Activated CD4-positive, CD25-positive, alpha-beta regulatory T cell treated with anti-CD3 and anti-CD28 coated beads, Interleukin-2, amount 50 U/mL, for 72 hours (primary cell): ENCODE measurements around the gene SOAT1.
A peak's percentile ranks its signal among the peaks of the same experiment; 100 is the strongest.
"Not testable (repeated sequence)": the region's sequence is repeated elsewhere in the genome, so short reads cannot be mapped to it uniquely, and the experiment has no call there.

Experiments
- DNase-seq: peaks from one replicate; pipeline ENCODE4 v3.0.0; 2021

Gene SOAT1

DNA sequence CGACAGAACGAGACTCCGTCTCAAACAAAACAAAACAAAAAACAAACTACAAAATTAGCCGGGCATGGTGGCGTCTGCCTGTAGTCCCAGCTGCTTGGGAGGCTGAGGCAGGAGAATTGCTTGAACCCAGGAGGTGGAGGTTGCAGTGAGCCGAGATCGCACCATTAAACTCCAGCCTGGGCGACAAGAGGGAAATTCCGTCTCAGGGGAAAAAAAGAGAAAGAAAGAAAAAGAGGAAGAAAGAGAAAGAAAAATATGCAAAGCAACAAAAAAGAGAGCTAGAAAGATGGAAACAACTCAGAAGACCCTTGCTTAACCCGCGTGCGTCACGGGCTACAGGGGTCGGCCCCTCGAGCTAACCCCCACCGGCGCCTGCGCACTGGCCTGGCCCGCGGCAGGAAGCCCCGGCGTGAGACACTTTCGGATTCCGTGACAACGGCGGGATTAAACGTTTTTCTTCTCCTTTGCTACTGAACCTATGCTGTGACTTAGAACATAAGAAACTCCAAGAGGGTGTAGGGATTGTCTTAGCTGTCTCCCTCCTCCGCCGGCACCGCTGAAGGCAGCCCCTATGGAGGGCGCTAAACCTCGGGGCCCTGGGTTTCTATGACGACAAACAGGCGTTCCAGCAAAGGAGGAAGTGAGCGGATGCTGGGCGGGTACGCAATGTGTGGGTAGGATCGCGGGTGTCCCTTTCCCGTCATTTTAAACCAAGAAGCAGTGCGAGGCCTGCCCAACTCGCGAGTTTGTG is 71.9 kb downstream of the SOAT1 start, which contains the start of gene AXDND1:
Gene AXDND1 (plus strand): TSS at position 630 of the 751 bp plus-strand sequence. CDS start 539 bp downstream, outside the sequence.
- peak; percentile 88 for DNase-seq

DNA sequence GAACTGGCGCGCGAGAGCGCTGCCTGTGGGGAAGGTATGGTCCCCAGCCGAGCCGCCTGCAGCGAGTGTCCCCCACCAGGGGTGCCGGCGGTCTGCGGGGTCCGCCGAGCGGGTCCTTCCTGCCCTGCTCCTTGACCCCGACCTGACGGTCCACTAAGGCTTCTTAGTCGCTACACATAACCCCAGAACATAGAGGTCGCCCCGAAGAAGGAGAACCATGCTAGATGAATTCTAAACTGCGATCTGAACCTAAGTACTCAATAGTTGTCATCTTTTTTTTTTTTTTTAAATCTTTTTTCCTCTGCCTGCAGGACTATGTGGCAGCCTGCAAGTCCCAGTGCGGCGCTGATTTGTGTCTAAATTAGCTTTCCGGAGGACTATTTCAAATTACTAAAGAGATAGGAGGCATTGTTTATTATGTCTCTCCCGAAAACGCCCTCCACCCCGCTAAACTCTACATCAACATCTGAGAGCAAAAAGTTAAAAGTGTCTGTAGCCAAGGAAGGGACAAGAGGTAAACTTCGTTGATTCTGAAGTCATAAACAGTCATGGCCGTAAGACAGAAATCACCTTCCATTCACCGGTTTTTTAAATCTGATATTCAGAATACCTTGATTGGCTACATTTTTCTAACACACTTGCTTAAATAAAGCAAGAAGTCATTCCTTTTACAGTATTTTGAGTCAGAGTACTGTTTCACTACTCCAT is 72.7 kb downstream of the SOAT1 start:
- no peak for DNase-seq

DNA sequence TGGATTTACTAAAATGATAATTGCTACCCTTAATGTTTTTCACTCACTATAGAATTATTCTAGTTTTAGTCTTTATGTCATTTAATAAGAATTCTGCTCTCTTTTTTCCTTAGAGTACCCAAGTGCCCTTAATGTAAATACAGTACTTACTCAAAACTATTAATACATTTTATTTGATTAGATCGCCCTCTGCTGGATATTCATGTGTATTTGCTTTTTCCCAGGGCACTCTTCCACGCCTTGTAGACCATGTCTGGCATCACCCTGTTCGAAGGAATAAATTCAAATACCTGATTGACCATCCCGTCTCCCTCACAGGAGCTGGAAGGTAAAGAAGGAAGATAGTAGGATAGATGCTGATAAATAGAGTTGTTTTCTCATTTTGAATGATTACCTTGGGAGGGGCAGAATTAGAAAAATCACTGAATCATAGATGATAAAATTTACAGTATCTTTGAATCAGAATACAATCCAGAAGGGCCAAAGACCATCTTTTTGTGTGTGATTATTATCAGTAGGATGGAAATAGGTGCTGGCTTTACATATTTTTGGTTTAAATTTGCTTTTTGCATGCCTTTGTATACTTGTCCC is 76.2 kb downstream of the SOAT1 start:
- DNase-seq, result no peak

DNA sequence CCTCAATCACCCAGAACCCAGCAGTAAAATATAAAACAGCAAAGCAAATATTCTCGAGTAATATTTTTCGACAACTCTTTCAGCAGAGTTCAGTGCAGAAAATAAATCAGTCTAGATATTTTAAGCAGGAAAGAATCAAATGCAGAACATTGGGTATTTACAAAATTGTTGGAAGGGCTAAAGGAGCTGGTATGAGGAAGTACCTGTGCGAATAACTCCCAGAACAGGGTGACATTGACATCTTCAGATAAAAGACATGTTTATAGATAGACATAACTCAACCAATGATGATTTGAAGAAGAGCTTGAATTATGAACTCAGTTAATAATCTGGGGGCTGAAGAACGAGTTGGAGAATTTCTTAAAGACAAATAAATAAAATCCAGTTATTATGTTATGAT is 78.6 kb downstream of the SOAT1 start:
- no peak for DNase-seq

DNA sequence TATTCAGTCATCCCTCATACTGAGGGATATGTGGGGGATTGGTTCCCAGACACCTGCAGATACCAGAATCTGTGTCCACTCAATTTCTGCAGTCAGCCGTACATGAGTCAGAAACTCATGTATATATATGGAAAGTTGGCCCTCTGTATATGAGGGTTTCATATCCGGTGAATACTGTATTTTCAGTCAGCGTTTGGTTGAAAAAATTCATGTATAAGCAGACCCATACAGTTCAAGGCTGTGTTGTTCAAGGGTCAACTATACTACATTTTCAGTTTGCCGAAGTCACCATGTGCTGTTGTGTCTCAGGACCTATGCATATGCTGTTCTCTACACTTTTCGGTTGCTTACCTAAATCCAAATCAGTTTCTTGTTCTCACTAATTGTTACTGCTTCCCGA is 82.6 kb downstream of the SOAT1 start:
- DNase-seq, result no peak

DNA sequence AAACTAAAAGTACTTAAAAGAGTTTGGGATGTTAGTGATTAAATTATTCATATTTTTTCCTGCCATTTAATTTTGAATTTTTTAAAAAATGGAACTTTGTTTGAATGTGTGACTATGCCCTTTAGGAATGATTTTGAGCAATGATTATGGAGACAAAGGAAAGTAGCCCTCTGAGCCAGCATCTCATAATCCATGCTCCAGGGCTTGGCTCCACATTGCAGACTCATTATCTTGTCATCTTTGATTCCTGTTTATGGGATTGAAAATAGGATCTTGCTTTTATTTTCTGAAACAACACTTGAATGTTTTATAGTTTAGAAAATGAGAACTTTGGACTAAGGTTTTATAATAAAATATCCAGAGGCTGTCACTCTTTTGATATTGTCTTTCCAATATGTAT is 86.7 kb downstream of the SOAT1 start:
- no peak for DNase-seq

DNA sequence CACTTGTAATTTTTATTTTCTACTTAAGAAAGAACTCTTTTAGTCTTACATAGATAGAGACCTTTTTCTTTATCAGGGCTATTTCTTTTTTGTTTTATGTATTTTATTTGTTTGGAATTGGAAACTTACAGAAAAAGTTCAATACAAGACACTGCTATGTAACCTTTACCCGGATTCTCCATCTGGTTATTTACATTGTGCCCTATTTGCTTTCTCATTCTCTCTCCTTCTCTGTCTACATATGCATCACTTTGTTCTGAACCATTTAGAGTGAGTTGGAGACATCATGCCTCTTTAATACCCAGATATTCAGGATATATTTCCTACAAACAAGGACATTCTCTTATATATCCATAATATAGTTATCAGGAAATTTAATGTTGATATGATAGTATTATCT is 90.4 kb downstream of the SOAT1 start:
- DNase-seq, result no peak

DNA sequence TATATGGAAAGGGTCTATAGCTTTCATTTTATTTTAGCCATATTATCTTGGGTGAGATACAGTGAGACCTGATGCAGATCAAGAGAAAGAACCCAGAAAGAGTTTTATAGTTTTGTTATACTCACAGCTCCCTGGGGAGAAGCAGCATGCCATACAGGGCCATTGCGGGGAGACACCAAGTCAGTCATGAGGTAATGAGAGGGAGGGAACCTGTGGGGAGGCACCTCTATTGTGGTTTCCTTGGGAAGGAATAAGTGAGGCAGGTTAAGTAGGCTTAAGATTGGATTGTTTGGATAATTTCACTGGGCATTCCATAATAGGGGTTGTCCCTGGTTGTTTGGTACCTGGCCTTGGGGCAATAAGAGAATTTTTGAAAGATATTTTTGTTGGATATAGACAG is 91.9 kb downstream of the SOAT1 start:
- no peak for DNase-seq

DNA sequence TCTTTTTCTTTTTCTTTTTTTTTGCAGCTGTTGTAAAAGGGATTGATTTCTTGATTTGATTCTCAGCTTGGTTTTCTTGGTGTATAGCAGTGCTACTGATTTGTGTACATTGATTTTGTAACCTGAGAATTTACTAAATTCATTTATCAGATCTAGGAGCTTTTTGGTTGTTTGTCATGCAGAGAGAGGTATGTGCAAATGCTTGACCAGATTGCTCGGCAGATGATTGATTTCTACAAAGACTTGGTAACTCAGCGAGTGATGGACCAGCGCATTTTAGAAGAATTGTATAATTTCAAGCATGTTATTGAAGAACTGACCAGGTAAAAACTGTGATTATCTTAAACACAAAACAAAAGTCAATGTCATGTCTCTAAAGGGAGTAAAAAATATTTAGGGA is 100.1 kb downstream of the SOAT1 start:
- DNase-seq, result no peak

DNA sequence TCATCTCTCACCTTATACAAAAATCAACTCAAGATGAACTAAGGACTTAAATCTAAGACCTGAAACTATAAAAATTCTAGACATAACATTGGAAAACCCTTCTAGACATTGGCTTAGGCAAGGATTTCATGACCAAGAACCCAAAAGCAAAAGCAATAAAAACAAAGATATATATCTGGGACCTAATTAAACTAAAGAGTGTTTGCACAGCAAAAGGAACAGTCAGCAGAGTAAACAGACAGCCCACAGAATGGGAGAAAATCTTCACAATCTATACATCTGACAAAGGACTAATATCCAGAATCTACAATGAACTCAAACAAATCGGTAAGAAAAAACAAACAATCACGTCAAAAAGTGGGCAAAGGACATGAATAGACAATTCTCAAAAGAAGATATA is 105.8 kb downstream of the SOAT1 start:
- not testable (repeated sequence) for DNase-seq
